IPS-15b (cell line): ENCODE data around the gene NELFCD.

Experiments used
- H3K27me3 ChIP-seq: one replicate; pipeline ENCODE4 v1.6.1; 2013; ENCODE audit warnings: low read length; ENCODE audit not compliant: control insufficient read depth, insufficient read depth
- H3K36me3 ChIP-seq: one replicate; pipeline ENCODE4 v1.6.1; 2013; ENCODE audit warnings: low read length; ENCODE audit not compliant: control insufficient read depth, insufficient read depth
- H3K4me1 ChIP-seq: one replicate; pipeline ENCODE4 v1.6.1; 2013; ENCODE audit warnings: mild to moderate bottlenecking, low read length; ENCODE audit not compliant: control insufficient read depth, insufficient read depth
- H3K4me3 ChIP-seq: one replicate; pipeline ENCODE4 v1.5.1; 2013; ENCODE audit warnings: low read depth, low read length
- H3K9ac ChIP-seq: one replicate; pipeline ENCODE4 v1.6.1; 2013; ENCODE audit warnings: low read depth, mild to moderate bottlenecking, low read length
- H3K9me3 ChIP-seq: one replicate; pipeline ENCODE4 v1.6.1; 2013; ENCODE audit warnings: mild to moderate bottlenecking, low read length; ENCODE audit not compliant: control insufficient read depth, insufficient read depth

The NELFCD gene

GRCh38 chr20:59000326-59000725, 19.3 kb downstream of the NELFCD start:
- Histone ChIP-seq H3K36me3 (peaks cover 12% of the 10 kb centered on the region), H3K27me3 (no peaks in the 10 kb centered on the region), H3K9me3 (no peaks in the 10 kb centered on the region), H3K4me1 (no peaks in the 10 kb centered on the region), H3K4me3 (no peak overlapping the region), H3K9ac (no peak overlapping the region)

- H3K36me3 ChIP-seq, result peaks cover 5% of the 10 kb centered on the region
- H3K4me3 ChIP-seq, result no peak overlapping the region
- H3K27me3 ChIP-seq, result no peaks in the 10 kb centered on the region
- no peaks in the 10 kb centered on the region for H3K9me3 ChIP-seq
- no peak overlapping the region for H3K9ac ChIP-seq
- H3K4me1 ChIP-seq, result no peaks in the 10 kb centered on the region
Measured at GRCh38 chr20:59001068-59001448, 20.0 kb downstream of the NELFCD start.

GRCh38 chr20:59001449-59002171, 20.6 kb downstream of the NELFCD start:
- no peaks in the 10 kb centered on the region for H3K4me1 ChIP-seq
- no peak overlapping the region for H3K4me3 ChIP-seq
- H3K27me3 ChIP-seq, result no peaks in the 10 kb centered on the region
- no peak overlapping the region for H3K9ac ChIP-seq
- H3K36me3 ChIP-seq, result peaks cover 2% of the 10 kb centered on the region
- H3K9me3 ChIP-seq, result no peaks in the 10 kb centered on the region

- Histone ChIP-seq H3K4me3 (no peak overlapping the region), H3K36me3 (peaks cover 2% of the 10 kb centered on the region), H3K27me3 (no peaks in the 10 kb centered on the region), H3K9me3 (no peaks in the 10 kb centered on the region), H3K9ac (no peak overlapping the region), H3K4me1 (no peaks in the 10 kb centered on the region)
Measured at GRCh38 chr20:59002388-59002787, 21.3 kb downstream of the NELFCD start.

- H3K9me3 ChIP-seq, result no peaks in the 10 kb centered on the region
- peaks cover 2% of the 10 kb centered on the region for H3K4me1 ChIP-seq
- peaks cover 2% of the 10 kb centered on the region for H3K27me3 ChIP-seq
- peaks cover 2% of the 10 kb centered on the region for H3K36me3 ChIP-seq
- no peak overlapping the region for H3K9ac ChIP-seq
- no peak overlapping the region for H3K4me3 ChIP-seq
Measured at GRCh38 chr20:59002874-59003399, 21.9 kb downstream of the NELFCD start.

- peaks cover 8% of the 10 kb centered on the region for H3K27me3 ChIP-seq
- no peak overlapping the region for H3K4me3 ChIP-seq
- H3K4me1 ChIP-seq, result peaks cover 2% of the 10 kb centered on the region
- H3K9ac ChIP-seq, result no peak overlapping the region
- peaks cover 2% of the 10 kb centered on the region for H3K36me3 ChIP-seq
- H3K9me3 ChIP-seq, result no peaks in the 10 kb centered on the region
Measured at GRCh38 chr20:59003836-59004492, 22.9 kb downstream of the NELFCD start.

GRCh38 chr20:59004493-59004762, 23.4 kb downstream of the NELFCD start:
- H3K27me3 ChIP-seq, result peaks cover 10% of the 10 kb centered on the region
- peaks cover 2% of the 10 kb centered on the region for H3K4me1 ChIP-seq
- H3K4me3 ChIP-seq, result no peak overlapping the region
- peaks cover 2% of the 10 kb centered on the region for H3K36me3 ChIP-seq
- H3K9ac ChIP-seq, result no peak overlapping the region
- no peaks in the 10 kb centered on the region for H3K9me3 ChIP-seq

GRCh38 chr20:59004763-59005522, 23.9 kb downstream of the NELFCD start:
- peaks cover 10% of the 10 kb centered on the region for H3K27me3 ChIP-seq
- no peaks in the 10 kb centered on the region for H3K9me3 ChIP-seq
- peaks cover 2% of the 10 kb centered on the region for H3K4me1 ChIP-seq
- no peak overlapping the region for H3K4me3 ChIP-seq
- no peak overlapping the region for H3K9ac ChIP-seq
- H3K36me3 ChIP-seq, result peaks cover 2% of the 10 kb centered on the region

GRCh38 chr20:59005523-59006166, 24.6 kb downstream of the NELFCD start:
- peaks cover 2% of the 10 kb centered on the region for H3K4me1 ChIP-seq
- no peak overlapping the region for H3K9ac ChIP-seq
- H3K36me3 ChIP-seq, result peaks cover 2% of the 10 kb centered on the region
- H3K4me3 ChIP-seq, result no peak overlapping the region
- no peaks in the 10 kb centered on the region for H3K9me3 ChIP-seq
- peaks cover 10% of the 10 kb centered on the region for H3K27me3 ChIP-seq

GRCh38 chr20:59006167-59006863, 25.3 kb downstream of the NELFCD start:
- Histone ChIP-seq H3K9me3 (no peaks in the 10 kb centered on the region), H3K9ac (peak overlapping the region; percentile 60), H3K27me3 (peaks cover 10% of the 10 kb centered on the region), H3K4me1 (peaks cover 2% of the 10 kb centered on the region), H3K36me3 (peaks cover 2% of the 10 kb centered on the region), H3K4me3 (peak overlapping the region; percentile 59)
